Epithelial cell of proximal tubule (primary cell): ENCODE data around the gene IDH2. TPM values are rescaled to one million over a fixed set of nuclear protein-coding genes. Genes with fewer than 3 reads are reported as not detected.
"Not testable (repeated sequence)": the region's sequence is repeated elsewhere in the genome, so short reads cannot be mapped to it uniquely, and the experiment has no call there.

Experiments
- DNase-seq: peaks from one replicate; pipeline ENCODE4 v3.0.0-alpha.2; 2011; ENCODE audit warnings: low read depth
- H3K4me3 ChIP-seq: 2 replicates; pipeline ENCODE4 v1.5.1; 2011; ENCODE audit warnings: low read depth, mild to moderate bottlenecking, low read length
- total RNA-seq: library from RNA; depleted of rRNA; stranded (reverse); fragments of >200 nt; gene quantifications from 2 replicates; pipeline ENCODE4 v1.2.3, GENCODE V29; 2015
- TF ChIP-seq, protein P1 (sequence below): conservative IDR thresholded peaks from 2 replicates; pipeline ENCODE4 v1.5.1; 2012; ENCODE audit warnings: low read depth, mild to moderate bottlenecking, low read length

The IDH2 gene
- 134 and 170 TPM in 2 replicates for total RNA-seq

DNA sequence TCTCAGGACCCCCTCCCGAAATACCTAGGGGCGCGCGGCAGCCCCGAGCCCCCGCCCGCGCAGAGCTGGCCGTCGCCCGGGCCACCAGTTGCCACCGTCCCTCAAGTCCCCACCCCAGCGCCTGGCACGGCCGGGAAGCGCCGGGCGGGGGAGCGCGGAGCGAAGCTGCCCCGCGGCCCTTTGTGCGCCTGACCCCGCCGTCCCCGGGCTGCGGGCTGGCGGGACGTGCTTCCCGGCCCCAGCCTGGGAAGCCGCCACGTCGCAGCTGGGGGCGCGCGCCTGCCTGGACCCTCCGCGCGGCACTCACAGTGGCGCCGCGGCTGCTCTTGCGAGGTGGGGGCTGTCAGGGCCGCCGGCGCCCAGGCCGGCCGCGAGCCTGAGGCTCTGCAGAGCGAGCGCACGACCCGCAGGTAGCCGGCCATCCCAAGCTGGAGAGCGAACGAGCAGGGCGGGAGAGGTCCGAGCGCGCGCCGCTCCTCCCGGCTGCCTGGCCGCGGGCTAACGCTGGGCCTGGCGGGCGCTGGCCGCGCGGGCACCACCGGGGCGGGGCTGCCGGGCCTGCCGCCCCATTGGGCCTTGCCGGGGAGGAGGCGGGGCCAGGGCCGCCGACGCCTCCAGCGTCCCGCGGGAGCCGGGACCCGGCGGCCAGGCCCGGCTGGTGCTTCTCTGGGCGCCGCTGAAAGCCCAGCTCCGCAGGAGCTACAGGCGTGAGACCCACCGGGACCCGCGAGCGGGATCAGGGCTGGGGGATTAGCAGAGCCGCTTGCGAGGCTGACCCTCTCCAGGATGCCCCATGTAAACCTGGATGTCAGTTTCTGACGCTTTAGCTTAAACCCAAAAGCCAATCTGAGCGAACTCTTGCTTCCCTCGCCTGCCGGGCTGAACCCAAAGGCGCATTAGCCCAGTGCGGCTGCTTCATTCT lies at the start of gene IDH2:
Gene IDH2 (minus strand): TSS at position 500 of the 922 bp plus-strand sequence. CDS start 78 bp downstream, at position 422.
- TF ChIP-seq, protein P1, sequence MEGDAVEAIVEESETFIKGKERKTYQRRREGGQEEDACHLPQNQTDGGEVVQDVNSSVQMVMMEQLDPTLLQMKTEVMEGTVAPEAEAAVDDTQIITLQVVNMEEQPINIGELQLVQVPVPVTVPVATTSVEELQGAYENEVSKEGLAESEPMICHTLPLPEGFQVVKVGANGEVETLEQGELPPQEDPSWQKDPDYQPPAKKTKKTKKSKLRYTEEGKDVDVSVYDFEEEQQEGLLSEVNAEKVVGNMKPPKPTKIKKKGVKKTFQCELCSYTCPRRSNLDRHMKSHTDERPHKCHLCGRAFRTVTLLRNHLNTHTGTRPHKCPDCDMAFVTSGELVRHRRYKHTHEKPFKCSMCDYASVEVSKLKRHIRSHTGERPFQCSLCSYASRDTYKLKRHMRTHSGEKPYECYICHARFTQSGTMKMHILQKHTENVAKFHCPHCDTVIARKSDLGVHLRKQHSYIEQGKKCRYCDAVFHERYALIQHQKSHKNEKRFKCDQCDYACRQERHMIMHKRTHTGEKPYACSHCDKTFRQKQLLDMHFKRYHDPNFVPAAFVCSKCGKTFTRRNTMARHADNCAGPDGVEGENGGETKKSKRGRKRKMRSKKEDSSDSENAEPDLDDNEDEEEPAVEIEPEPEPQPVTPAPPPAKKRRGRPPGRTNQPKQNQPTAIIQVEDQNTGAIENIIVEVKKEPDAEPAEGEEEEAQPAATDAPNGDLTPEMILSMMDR: no peak
- peak within 1 kb of the TSS; percentile 80 for H3K4me3 ChIP-seq
- DNase-seq: no peak

DNA sequence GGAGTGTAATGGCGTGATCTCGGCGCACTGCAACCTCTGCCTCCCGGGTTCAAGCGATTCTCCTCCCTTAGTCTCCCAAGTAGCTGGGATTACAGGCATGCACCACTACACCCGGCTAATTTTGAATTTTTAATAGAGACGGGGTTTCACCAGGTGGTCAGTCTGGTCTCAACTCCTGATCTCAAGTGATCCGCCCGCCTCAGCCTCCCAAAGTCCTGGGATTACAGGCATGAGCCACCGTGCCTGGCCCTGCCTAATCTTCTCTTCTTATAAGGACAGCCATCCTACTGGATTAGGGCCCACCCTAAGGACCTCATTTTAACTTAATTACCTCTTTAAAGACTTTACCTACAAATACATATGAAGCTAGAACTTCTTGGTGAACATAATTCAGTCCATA lies 48.3 kb upstream of the IDH2 start:
- not testable (repeated sequence) for DNase-seq, H3K4me3 ChIP-seq

DNA sequence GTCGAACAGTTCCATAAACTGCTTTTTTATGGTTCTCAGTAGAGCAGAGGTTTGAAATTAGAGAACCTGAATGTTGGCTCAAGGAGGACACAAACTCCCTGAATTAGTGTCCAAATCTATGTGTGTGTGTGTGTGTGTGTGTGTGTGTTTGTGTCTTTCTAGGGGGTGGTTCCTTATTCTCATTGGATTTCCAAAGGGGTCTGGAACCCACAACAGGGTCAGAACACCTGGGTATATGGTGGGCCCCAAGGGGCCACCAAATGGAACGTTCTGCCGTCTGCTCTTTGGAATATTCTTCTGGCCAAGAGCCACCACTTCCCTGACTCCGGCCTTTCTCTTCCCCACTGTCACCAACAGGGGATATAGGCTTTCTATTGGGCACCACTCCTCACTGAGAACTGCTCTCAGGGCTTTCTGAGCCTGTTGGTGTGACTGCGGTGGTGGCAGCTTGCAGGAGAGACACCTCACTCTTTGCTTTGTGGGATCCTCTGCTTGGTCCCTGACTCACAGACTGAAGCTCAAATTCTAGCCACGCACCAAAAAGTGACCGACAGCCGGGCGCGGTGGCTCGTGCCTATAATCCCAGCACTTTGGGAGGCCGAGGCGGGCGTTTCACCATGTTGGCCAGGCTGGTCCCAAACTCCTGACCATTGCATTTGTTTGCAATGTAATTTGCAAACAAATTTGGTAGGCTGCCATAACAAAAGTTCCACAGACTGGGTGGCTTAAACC lies 47.5 kb upstream of the IDH2 start:
- no peak overlapping the region for H3K4me3 ChIP-seq
- no peak for DNase-seq
- TF ChIP-seq, protein P1: no peak

DNA sequence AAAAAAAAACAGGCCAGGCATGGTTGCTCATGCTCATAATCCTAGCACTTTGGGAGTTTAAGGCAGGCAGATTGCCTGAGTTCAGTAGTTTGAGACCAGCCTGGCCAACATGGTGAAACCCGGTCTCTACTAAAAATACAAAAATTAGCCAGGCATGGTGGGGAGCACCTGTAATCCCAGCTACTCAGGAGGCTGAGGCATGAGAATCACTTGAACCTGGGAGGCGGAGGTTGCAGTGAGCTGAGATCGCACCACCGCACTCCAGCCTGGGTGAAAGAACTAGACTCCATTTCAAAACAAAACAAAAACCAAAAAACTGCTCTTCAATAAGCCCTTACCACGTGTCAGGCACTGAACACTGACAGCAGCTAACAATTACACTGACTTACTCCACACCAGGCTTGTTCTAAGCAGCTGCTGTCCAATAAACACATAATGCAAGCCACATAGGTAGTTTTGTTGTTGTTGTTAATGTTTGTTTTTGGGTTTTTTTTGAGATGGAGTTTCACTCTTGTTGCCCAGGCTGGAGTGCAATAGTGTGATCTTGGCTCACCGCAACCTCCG lies 44.0 kb upstream of the IDH2 start:
- not testable (repeated sequence) for H3K4me3 ChIP-seq, DNase-seq

DNA sequence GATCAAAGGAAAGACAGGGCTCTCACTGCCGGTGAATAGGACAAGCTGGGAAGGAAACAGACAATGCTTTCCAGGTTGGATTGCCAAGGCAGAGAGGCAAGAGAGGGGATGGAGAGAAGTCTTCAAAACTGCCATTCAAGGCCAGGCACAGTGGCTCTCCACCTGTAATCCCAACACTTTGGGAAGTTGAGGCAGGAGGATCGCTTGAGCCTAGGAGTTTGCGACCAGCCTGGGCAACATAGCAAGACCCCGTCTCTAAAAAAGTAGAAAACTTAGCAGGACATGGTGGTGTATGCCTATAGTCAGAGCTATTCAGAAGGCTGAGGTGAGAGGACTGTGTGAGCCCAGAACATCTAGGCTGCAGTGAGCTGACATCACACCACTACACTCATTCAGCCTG lies 43.5 kb upstream of the IDH2 start:
- no peak for DNase-seq
- no peak overlapping the region for H3K4me3 ChIP-seq
- TF ChIP-seq, protein P1: no peak

DNA sequence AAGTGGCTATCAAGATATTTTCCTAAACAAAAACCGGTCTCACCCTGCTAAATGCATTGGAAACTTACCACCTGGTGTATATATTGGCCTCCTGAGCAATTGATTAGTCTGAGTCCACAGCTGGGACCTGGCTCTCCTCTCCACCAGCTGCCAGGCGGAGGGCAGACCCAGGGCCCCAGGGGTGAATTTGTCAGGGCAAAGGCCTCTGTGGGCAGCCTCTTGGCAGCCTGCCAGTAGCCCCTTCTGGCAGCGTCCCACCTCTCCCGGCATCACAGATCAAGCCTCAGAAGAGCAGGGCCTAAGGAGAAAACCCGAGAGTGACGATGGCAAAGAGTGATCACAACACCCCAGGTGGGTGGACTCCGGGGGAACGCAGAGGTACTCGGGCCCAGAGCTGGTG lies 43.0 kb upstream of the IDH2 start:
- H3K4me3 ChIP-seq: no peak overlapping the region
- no peak for DNase-seq
- TF ChIP-seq, protein P1: no peak

DNA sequence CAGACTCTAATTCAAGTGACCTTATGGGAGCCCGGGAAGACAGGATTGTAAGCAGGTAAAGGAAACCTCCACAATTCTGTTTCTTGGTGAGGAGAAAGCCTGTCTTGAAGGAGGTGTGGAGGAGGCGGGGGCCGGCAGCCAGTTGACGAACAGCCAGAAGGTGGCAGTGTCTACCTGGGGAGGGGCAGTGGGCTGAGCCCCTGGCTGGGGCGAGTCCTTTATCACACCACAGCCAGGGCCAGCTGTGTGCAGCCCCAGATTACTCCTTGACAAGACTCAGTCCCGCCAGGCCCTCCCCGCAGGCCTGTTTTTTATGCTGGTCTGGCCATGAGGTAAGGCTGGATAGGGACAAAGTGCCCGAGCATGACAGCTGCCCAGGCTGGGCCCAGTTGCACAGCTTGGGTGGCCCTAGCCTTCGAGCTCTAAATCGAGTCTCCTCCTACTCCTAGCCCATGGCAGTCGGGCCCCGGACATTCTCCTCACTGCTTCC lies 40.9 kb upstream of the IDH2 start:
- H3K4me3 ChIP-seq: no peak overlapping the region
- TF ChIP-seq, protein P1: peak; percentile 85
- no peak for DNase-seq
